K562 (cell line): ENCODE measurements around the gene BBOX1. TPM values are rescaled to one million over a fixed set of nuclear protein-coding genes. Genes with fewer than 3 reads are reported as not detected.

ENCODE experiments used
- ATAC-seq: fragments of 200-7000 bp; cut with Tn5 transposase; 3 replicates; pipeline ENCODE4 v1.9.1; 2020; ENCODE audit warnings: moderate library complexity
- BruUV-seq: library from RNA; stranded (reverse); fragments of 400-500 nt; replicated peaks from 2 replicates; lab custom pipeline; 2021; lab: Mats Ljungman, UMichigan
- CTCF ChIA-PET: fragments of 300-600 bp; formaldehyde crosslinking; extraction: SDS; loops from one replicate; lab custom pipeline; 2021; ENCODE audit warnings: low intra/inter-chr PET ratio; lab: Yijun Ruan, JAX
- POLR2A ChIA-PET: fragments of 300-600, 350-650 bp; sonication (Branson Sonifier 250); formaldehyde crosslinking; extraction: SDS; loops from one replicate; lab custom pipeline; 2021; ENCODE audit warnings: antibody characterized with exemption, inconsistent platforms; lab: Yijun Ruan, JAX
- DNase-seq, 4 experiments: peaks; one replicate each; pipeline versions ENCODE4 v3.0.0 to v3.0.0-alpha.2; 2011 to 2018; ENCODE audit warnings: low spot score in 3 of 4, mixed read lengths in 3 of 4; ENCODE audit errors: extremely low read depth in 1 of 4
- FAIRE-seq: peaks from 2 replicates; lab custom pipeline; 2011; peaks lifted over from hg19 to GRCh38; lab: Jason Lieb, UNC
- H2AFZ ChIP-seq: 2 replicates; pipeline ENCODE4 v1.6.0; 2011; ENCODE audit warnings: low read depth, low read length, control low read depth, inconsistent platforms
- H3K27ac ChIP-seq: fragments of 200-600 bp; 3 replicates; pipeline ENCODE4 v1.8.0; 2011; ENCODE audit warnings: low read depth, mild to moderate bottlenecking, control low read depth, inconsistent platforms, low read length, moderate library complexity, mixed read lengths; ENCODE audit errors: extremely low read depth
- H3K27me3 ChIP-seq, 2 experiments: fragments of 300-600 bp in 1 of 2; 2 replicates in 1 of 2; 3 replicates in 1 of 2; pipeline versions ENCODE4 v1.6.0 to v1.8.0; 2011; ENCODE audit warnings: inconsistent platforms in 2 of 2, low read length in 2 of 2, mild to moderate bottlenecking in 1 of 2, mixed read lengths in 1 of 2, moderate library complexity in 1 of 2; ENCODE audit not compliant: control insufficient read depth in 2 of 2, insufficient read depth in 2 of 2
- H3K36me3 ChIP-seq: fragments of 300-600 bp; 3 replicates; pipeline ENCODE4 v1.8.0; 2011; ENCODE audit warnings: mild to moderate bottlenecking, low read length, inconsistent platforms; ENCODE audit not compliant: control insufficient read depth, insufficient read depth
- H3K4me1 ChIP-seq, 2 experiments: fragments of 200-600 bp in 1 of 2; replicated peaks in 1 of 2; 2 replicates in 1 of 2; 3 replicates in 1 of 2; pipeline versions ENCODE4 v1.5.1 to v1.8.0; 2011; ENCODE audit warnings: inconsistent platforms in 2 of 2, low read length in 2 of 2, mild to moderate bottlenecking in 1 of 2, mixed read lengths in 1 of 2, moderate library complexity in 1 of 2; ENCODE audit not compliant: control insufficient read depth in 2 of 2, insufficient read depth in 2 of 2
- H3K4me2 ChIP-seq: 2 replicates; pipeline ENCODE4 v1.6.1; 2011; ENCODE audit warnings: low read length, control low read depth, inconsistent platforms, mixed read lengths; ENCODE audit not compliant: insufficient read depth
- H3K4me3 ChIP-seq: fragments of 200-600 bp; sonication (generic), shearing (Covaris generic); 2 replicates; pipeline ENCODE4 v1.5.1; 2016; ENCODE audit warnings: control low read depth, inconsistent platforms
- H3K79me2 ChIP-seq: fragments of 200-600 bp; 3 replicates; pipeline ENCODE4 v1.8.0; 2011; ENCODE audit warnings: low read length, inconsistent platforms; ENCODE audit not compliant: control insufficient read depth, insufficient read depth
- H3K9ac ChIP-seq, 2 experiments: 2 replicates each; pipeline versions ENCODE4 v1.6.0 to v1.6.1; 2011; ENCODE audit warnings: low read depth in 2 of 2, low read length in 2 of 2, control low read depth in 1 of 2, inconsistent platforms in 1 of 2, mild to moderate bottlenecking in 1 of 2, mixed read lengths in 1 of 2; ENCODE audit not compliant: insufficient read depth in 1 of 2
- H3K9me1 ChIP-seq: one replicate; pipeline ENCODE4 v1.6.0; 2011; ENCODE audit warnings: inconsistent platforms, mild to moderate bottlenecking, low read length, moderate library complexity; ENCODE audit not compliant: control insufficient read depth, insufficient read depth
- H3K9me3 ChIP-seq: replicated peaks from 2 replicates; pipeline ENCODE4 v1.5.1; 2011; ENCODE audit warnings: low read depth, low read length, inconsistent platforms; ENCODE audit not compliant: control insufficient read depth, insufficient read depth
- H4K20me1 ChIP-seq: replicated peaks from 2 replicates; pipeline ENCODE4 v1.6.1; 2011; ENCODE audit warnings: low read length, inconsistent platforms, mixed read lengths; ENCODE audit not compliant: control insufficient read depth, insufficient read depth
- CTCFL ChIP-seq: IDR thresholded peaks from 2 replicates; pipeline ENCODE4 v1.6.1; 2011; ENCODE audit warnings: borderline replicate concordance, low read depth, mild to moderate bottlenecking, moderate library complexity, low read length; ENCODE audit not compliant: insufficient read depth, poor library complexity, severe bottlenecking
- FOXP1 ChIP-seq: sonication (generic); formaldehyde crosslinking; IDR thresholded peaks from 2 replicates; pipeline ENCODE4 v1.8.0; 2022; ENCODE audit warnings: mild to moderate bottlenecking, missing genetic modification reagents
- POLR2G ChIP-seq: fragments of 200-400 bp; formaldehyde crosslinking; IDR thresholded peaks from 2 replicates; pipeline ENCODE4 v1.6.1; 2017; ENCODE audit warnings: low read depth, mild to moderate bottlenecking, antibody characterized with exemption, low read length, moderate library complexity
- ZNF217 ChIP-seq: sonication (generic); formaldehyde crosslinking; IDR thresholded peaks from 2 replicates; pipeline ENCODE4 v1.8.0; 2022; ENCODE audit warnings: mild to moderate bottlenecking, missing genetic modification reagents
- ZNF766 ChIP-seq: fragments of 200-800 bp; sonication (Bioruptor generic); conservative IDR thresholded peaks from 2 replicates; pipeline ENCODE4 v1.6.1; 2016; ENCODE audit warnings: missing genetic modification characterization, missing compliant biosample characterization
- WGBS: fragments of 100-300 bp; shearing (Covaris generic); methylation state at CpG from one replicate; pipeline ENCODE4 v1.1.6; 2016; ENCODE audit warnings: low coverage, mixed read lengths; ENCODE audit not compliant: insufficient coverage; ENCODE audit errors: missing lambda C conversion rate; 5-methylcytosine and 5-hydroxymethylcytosine counted together
- in situ Hi-C: fragments of 300-500 bp; cut with MboI; formaldehyde crosslinking; loops from 4 replicates; pipeline ENCODE4 v1.15.0; 2018; ENCODE audit warnings: inconsistent platforms, mixed read lengths
- intact Hi-C: fragments of 100-400 bp; cut with micrococcal nuclease; formaldehyde crosslinking; loops from 2 replicates; pipeline ENCODE4 v1.14.2; 2022
- polyA plus RNA-seq, 8 experiments: library from polyadenylated mRNA; depleted of rRNA in 4 of 8; stranded (reverse) in 5 of 8; unstranded in 3 of 8; fragments of >200 nt; fragmentation: Nextera tagmentation in 2 of 8; fragmentation: Illumina TruSeq in 1 of 8; extraction: Ambion mirVana in 2 of 8; extraction: Trizol in 1 of 8; gene quantifications; 2 replicates each; pipeline versions ENCODE4 v1.2.1 to v1.2.3, GENCODE V29; 2011 to 2014; ENCODE audit warnings: inconsistent platforms in 1 of 8, missing spikeins in 1 of 8
- total RNA-seq, 7 experiments: library from RNA; depleted of rRNA in 6 of 7; stranded (reverse); fragments of >200 nt in 6 of 7; fragmentation: Illumina TruSeq in 2 of 7; extraction: Trizol in 2 of 7; gene quantifications; 2 replicates each; pipeline versions ENCODE4 v1.2.1 to v1.2.3, GENCODE V29; 2011 to 2021; ENCODE audit warnings: low replicate concordance in 1 of 7

Gene BBOX1
- total and polyA plus RNA-seq, 9 of the 15 experiments (the other 6 are each of a cell fraction or from before 2014, with no cell fraction given) = not detected

- no peak overlapping the region for H3K4me2 ChIP-seq
- no peak overlapping the region for H2AFZ ChIP-seq
- H3K79me2 ChIP-seq = no peaks in the 10 kb centered on the region
- TF ChIP-seq FOXP1 (CRISPR knock-in tag) (no peak), ZNF217 (CRISPR knock-in tag) (no peak), ZNF766 (CRISPR knock-in tag) (no peak), CTCFL (no peak), POLR2G (no peak)
- H3K9me1 ChIP-seq = no peaks in the 10 kb centered on the region
- POLR2A ChIA-PET = no interaction called here
- no peak overlapping the region for H3K9ac ChIP-seq
- no peak overlapping the region for H3K4me3 ChIP-seq
- H3K27ac ChIP-seq = no peak overlapping the region
- in situ Hi-C loops = no loop called here
- no peaks in the 10 kb centered on the region for H3K36me3 ChIP-seq
- H3K4me1 ChIP-seq = no peaks in the 10 kb centered on the region
- intact Hi-C loops = no loop called here
- H3K9me3 ChIP-seq = no peaks in the 10 kb centered on the region; the same call in 1 of the 2 replicates
- no peaks in the 10 kb centered on the region for H3K27me3 ChIP-seq
- ATAC-seq (no peak), DNase-seq (no peak), FAIRE-seq (no peak)
- BruUV-seq = no TSS peak
- CTCF ChIA-PET = no interaction called here
- WGBS = 5% methylated on average over 1 of the region's 1 CpG
- no peaks in the 10 kb centered on the region for H4K20me1 ChIP-seq
These were observed 79.6 kb downstream of the BBOX1 start for GRCh38 chr11:27120211-27120610.
